HCT116 (cell line): Measurements from ENCODE around the gene PRKAR2A. TPM values are rescaled to one million over a fixed set of nuclear protein-coding genes. Genes with fewer than 3 reads are reported as not detected.

ENCODE experiments used
- ATAC-seq: fragments of 200-7000 bp; cut with Tn5 transposase; 2 replicates; pipeline ENCODE4 v1.9.1; 2020; ENCODE audit warnings: mild to moderate bottlenecking, moderate library complexity
- BruUV-seq: library from RNA; stranded (reverse); fragments of 400-500 nt; replicated peaks from 2 replicates; lab custom pipeline; 2021; lab: Mats Ljungman, UMichigan
- CTCF ChIA-PET: fragments of 300-600 bp; sonication (Branson Sonifier 250); formaldehyde crosslinking; loops from one replicate; lab custom pipeline; 2021; ENCODE audit warnings: antibody characterized with exemption; lab: Charles Lee
- POLR2A ChIA-PET: fragments of 300-600, 350-600 bp; sonication (Branson Sonifier 250); formaldehyde crosslinking; loops from one replicate; lab custom pipeline; 2021; ENCODE audit warnings: antibody characterized with exemption; lab: Charles Lee
- RAD21 ChIA-PET, 2 experiments: fragments of 300-600 bp; sonication (Branson Sonifier 250); formaldehyde crosslinking; loops; one replicate each; lab custom pipeline; 2023; ENCODE audit warnings: low total read pairs in 2 of 2; ENCODE audit not compliant: uncharacterized antibody in 2 of 2, unreplicated experiment in 2 of 2, low non-redundant PET in 1 of 2; lab: Charles Lee
- DNase-seq: peaks from one replicate; pipeline ENCODE4 v3.0.0-alpha.2; 2010; ENCODE audit warnings: low read depth, low spot score
- H2AFZ ChIP-seq: fragments of 200-600 bp; shearing (Covaris generic), sonication (generic); 2 replicates; pipeline ENCODE4 v1.6.1; 2017; ENCODE audit warnings: low read depth, mixed run types, mixed read lengths, antibody characterized with exemption, low read length; ENCODE audit not compliant: poor library complexity, severe bottlenecking
- H3K27ac ChIP-seq: 2 replicates; pipeline ENCODE4 v1.5.1; 2012; ENCODE audit warnings: low read depth, low read length
- H3K27me3 ChIP-seq: fragments of 200-600 bp; sonication (generic); 2 replicates; pipeline ENCODE4 v1.6.1; 2016; ENCODE audit warnings: mixed run types, low read length, mixed read lengths; ENCODE audit not compliant: insufficient read depth
- H3K36me3 ChIP-seq, 2 experiments: fragments of 200-500 bp in 1 of 2; fragments of 200-600 bp in 1 of 2; sonication (Bioruptor generic) in 1 of 2; sonication (generic) in 1 of 2; 2 replicates each; pipeline versions ENCODE4 v1.5.1 to v1.6.1; 2014 to 2016; ENCODE audit warnings: low read length in 2 of 2, inconsistent platforms in 1 of 2, mixed read lengths in 1 of 2, mixed run types in 1 of 2; ENCODE audit not compliant: insufficient read depth in 2 of 2, control insufficient read depth in 1 of 2
- H3K4me1 ChIP-seq, 2 experiments: fragments of 200-600 bp in 1 of 2; sonication (generic) in 1 of 2; 2 replicates each; pipeline versions ENCODE4 v1.5.1 to v1.6.1; 2012 to 2017; ENCODE audit warnings: low read length in 2 of 2, inconsistent platforms in 1 of 2, mild to moderate bottlenecking in 1 of 2, mixed read lengths in 1 of 2, mixed run types in 1 of 2, moderate library complexity in 1 of 2; ENCODE audit not compliant: insufficient read depth in 2 of 2, control insufficient read depth in 1 of 2
- H3K4me2 ChIP-seq: fragments of 200-600 bp; sonication (generic); 2 replicates; pipeline ENCODE4 v1.6.1; 2017; ENCODE audit warnings: mixed run types, low read length, mixed read lengths
- H3K4me3 ChIP-seq, 2 experiments: fragments of 200-600 bp in 1 of 2; sonication (generic) in 1 of 2; replicated peaks in 1 of 2; 2 replicates each; pipeline ENCODE4 v1.5.1; 2011 to 2016; ENCODE audit warnings: low read length in 2 of 2, control low read depth in 1 of 2, low read depth in 1 of 2, mild to moderate bottlenecking in 1 of 2, mixed read lengths in 1 of 2, mixed run types in 1 of 2
- H3K79me2 ChIP-seq: fragments of 200-600 bp; sonication (generic); 2 replicates; pipeline ENCODE4 v1.6.1; 2017; ENCODE audit warnings: mild to moderate bottlenecking, mixed run types, low read length, moderate library complexity, mixed read lengths; ENCODE audit not compliant: insufficient read depth
- H3K9ac ChIP-seq: fragments of 200-600 bp; sonication (generic); 2 replicates; pipeline ENCODE4 v1.6.1; 2016; ENCODE audit warnings: low read length, mixed read lengths
- H3K9me2 ChIP-seq: fragments of 200-600 bp; sonication (generic), shearing (Covaris generic); 2 replicates; pipeline ENCODE4 v1.6.1; 2017; ENCODE audit warnings: mixed run types, mild to moderate bottlenecking, moderate library complexity; ENCODE audit not compliant: insufficient read depth
- H3K9me3 ChIP-seq, 2 experiments: fragments of 200-500 bp in 1 of 2; fragments of 200-600 bp in 1 of 2; sonication (Bioruptor generic) in 1 of 2; sonication (generic) in 1 of 2; 2 replicates each; pipeline ENCODE4 v1.6.1; 2014 to 2017; ENCODE audit warnings: low read length in 2 of 2, mixed read lengths in 2 of 2, inconsistent platforms in 1 of 2, low read depth in 1 of 2, mild to moderate bottlenecking in 1 of 2, mixed run types in 1 of 2, moderate library complexity in 1 of 2; ENCODE audit not compliant: control insufficient read depth in 1 of 2, insufficient read depth in 1 of 2
- H4K20me1 ChIP-seq: fragments of 200-600 bp; sonication (generic), shearing (Covaris generic); 2 replicates; pipeline ENCODE4 v1.6.1; 2017; ENCODE audit warnings: mixed run types, mild to moderate bottlenecking, moderate library complexity; ENCODE audit not compliant: insufficient read depth
- CBX3 ChIP-seq: IDR thresholded peaks from 2 replicates; pipeline ENCODE4 v1.6.1; 2012; ENCODE audit warnings: low read depth
- EGR1 ChIP-seq: IDR thresholded peaks from 2 replicates; pipeline ENCODE4 v1.6.1; 2012; ENCODE audit warnings: low read depth
- ELF1 ChIP-seq: IDR thresholded peaks from 2 replicates; pipeline ENCODE4 v1.6.1; 2012; ENCODE audit warnings: low read depth, borderline replicate concordance
- EZH2 ChIP-seq: fragments of 200-600 bp; sonication (generic); IDR thresholded peaks from 2 replicates; pipeline ENCODE4 v1.6.1; 2017; ENCODE audit warnings: antibody characterized with exemption, mixed run types
- EZH2phosphoT487 ChIP-seq: fragments of 200-600 bp; IDR thresholded peaks from 2 replicates; pipeline ENCODE4 v1.6.1; 2018; ENCODE audit warnings: antibody characterized with exemption, borderline replicate concordance
- FOSL1 ChIP-seq: IDR thresholded peaks from 2 replicates; pipeline ENCODE4 v1.6.1; 2012; ENCODE audit warnings: low read depth
- JUND ChIP-seq: IDR thresholded peaks from 2 replicates; pipeline ENCODE4 v1.6.1; 2012
- POLR2A ChIP-seq: IDR thresholded peaks from 2 replicates; pipeline ENCODE4 v1.7.0; 2011; ENCODE audit warnings: borderline replicate concordance; ENCODE audit not compliant: insufficient read depth, insufficient read length; ENCODE audit errors: extremely low read depth
- POLR2AphosphoS5 ChIP-seq: IDR thresholded peaks from 2 replicates; pipeline ENCODE4 v1.6.1; 2011; ENCODE audit warnings: mild to moderate bottlenecking, low read depth, low read length, moderate library complexity
- SIN3A ChIP-seq: IDR thresholded peaks from 2 replicates; pipeline ENCODE4 v1.6.1; 2012; ENCODE audit warnings: low read depth
- SRF ChIP-seq: IDR thresholded peaks from 2 replicates; pipeline ENCODE4 v1.6.1; 2012; ENCODE audit warnings: low read depth
- YY1 ChIP-seq: IDR thresholded peaks from 2 replicates; pipeline ENCODE4 v1.6.1; 2011; ENCODE audit warnings: low read length, low read depth, moderate library complexity, mild to moderate bottlenecking; ENCODE audit not compliant: insufficient replicate concordance; ENCODE audit errors: extremely low read depth
- ZFX ChIP-seq: fragments of 450-650 bp; IDR thresholded peaks from 2 replicates; pipeline ENCODE4 v1.6.1; 2017
- ZNF274 ChIP-seq: fragments of 200-500 bp; sonication (Bioruptor generic); IDR thresholded peaks from 2 replicates; pipeline ENCODE4 v1.6.1; 2014; ENCODE audit warnings: mild to moderate bottlenecking, low read depth, low read length, inconsistent platforms
- intact Hi-C: fragments of 100-400 bp; cut with micrococcal nuclease; formaldehyde crosslinking; loops from 2 replicates; pipeline ENCODE4 v1.10.0; 2022
- total RNA-seq: library from RNA; stranded (reverse); gene quantifications from one replicate; pipeline ENCODE4 v1.2.1, GENCODE V29; 2021; ENCODE audit not compliant: unreplicated experiment
- TF ChIP-seq, protein P1 (sequence below): IDR thresholded peaks from 2 replicates; pipeline ENCODE4 v1.6.1; 2012
- TF ChIP-seq, protein P2 (sequence below), 3 experiments: fragments of 200-600 bp in 1 of 3; sonication (generic) in 1 of 3; IDR thresholded peaks in 2 of 3; conservative IDR thresholded peaks in 1 of 3; 2 replicates each; pipeline ENCODE4 v1.5.1; 2012 to 2017; ENCODE audit warnings: low read depth in 2 of 3, low read length in 2 of 3, antibody characterized with exemption in 1 of 3, borderline replicate concordance in 1 of 3, control low read depth in 1 of 3, mild to moderate bottlenecking in 1 of 3, mixed read lengths in 1 of 3, mixed run types in 1 of 3, moderate library complexity in 1 of 3; ENCODE audit not compliant: insufficient read depth in 1 of 3
- TF ChIP-seq, protein P3 (sequence below): IDR thresholded peaks from 2 replicates; pipeline ENCODE4 v1.6.1; 2012
- TF ChIP-seq, protein P4 (sequence below): IDR thresholded peaks from 2 replicates; pipeline ENCODE4 v1.6.1; 2012; ENCODE audit warnings: low read depth
- TF ChIP-seq, protein P5 (sequence below): IDR thresholded peaks from 2 replicates; pipeline ENCODE4 v1.6.1; 2011; ENCODE audit warnings: mild to moderate bottlenecking, low read length, moderate library complexity; ENCODE audit not compliant: insufficient replicate concordance; ENCODE audit errors: extremely low read depth

Gene PRKAR2A
- total RNA-seq, 1 experiment from 2014 or later, result 63.3 TPM

DNA sequence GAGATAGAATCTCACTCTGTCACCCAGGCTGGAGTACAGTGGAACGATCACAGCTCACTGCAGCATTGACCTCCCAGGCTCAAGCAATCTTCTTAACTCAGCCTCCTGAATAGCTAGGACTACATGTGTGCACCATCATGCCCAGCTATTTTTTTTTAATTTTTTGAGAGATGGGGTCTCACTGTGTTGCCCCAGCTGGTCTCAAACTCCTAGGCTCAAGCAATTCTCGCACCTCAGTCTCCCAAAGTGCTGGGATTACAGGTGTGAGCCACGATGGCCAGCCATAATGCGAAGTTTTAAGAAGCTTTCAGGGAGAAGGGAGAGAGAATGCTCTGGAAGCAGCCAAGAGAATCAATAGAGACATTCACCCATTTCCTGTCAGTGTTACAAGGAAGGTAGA, 42.7 kb downstream of the PRKAR2A start:
- Histone ChIP-seq H3K9me2 (no peaks in the 10 kb centered on the region), H3K4me3 (no peak overlapping the region), H3K36me3 (no peaks in the 10 kb centered on the region), H2AFZ (no peak overlapping the region), H3K9me3 (no peaks in the 10 kb centered on the region), H3K9ac (no peak overlapping the region), H3K4me2 (no peak overlapping the region), H4K20me1 (no peaks in the 10 kb centered on the region; the same call in 1 of the 2 replicates), H3K4me1 (0 out of 4 replicates have a peak, but pooled peaks cover 0 to 2% of the 10 kb centered on the region in 2 experiments), H3K27me3 (no peaks in the 10 kb centered on the region), H3K79me2 (0 out of 2 replicates have a peak, but pooled peaks cover 6% of the 10 kb centered on the region), H3K27ac (no peak overlapping the region)
- RAD21 ChIA-PET, result no interaction called here
- POLR2A ChIA-PET, result no interaction called here
- no peak for ATAC-seq
- TF ChIP-seq POLR2A, result no peak
- no peak for TF ChIP-seq FOSL1
- no peak for TF ChIP-seq SRF
- TF ChIP-seq CBX3, result no peak
- TF ChIP-seq, protein P1, sequence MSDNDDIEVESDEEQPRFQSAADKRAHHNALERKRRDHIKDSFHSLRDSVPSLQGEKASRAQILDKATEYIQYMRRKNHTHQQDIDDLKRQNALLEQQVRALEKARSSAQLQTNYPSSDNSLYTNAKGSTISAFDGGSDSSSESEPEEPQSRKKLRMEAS, result no peak
- TF ChIP-seq POLR2AphosphoS5, result no peak
- TF ChIP-seq, protein P2, sequence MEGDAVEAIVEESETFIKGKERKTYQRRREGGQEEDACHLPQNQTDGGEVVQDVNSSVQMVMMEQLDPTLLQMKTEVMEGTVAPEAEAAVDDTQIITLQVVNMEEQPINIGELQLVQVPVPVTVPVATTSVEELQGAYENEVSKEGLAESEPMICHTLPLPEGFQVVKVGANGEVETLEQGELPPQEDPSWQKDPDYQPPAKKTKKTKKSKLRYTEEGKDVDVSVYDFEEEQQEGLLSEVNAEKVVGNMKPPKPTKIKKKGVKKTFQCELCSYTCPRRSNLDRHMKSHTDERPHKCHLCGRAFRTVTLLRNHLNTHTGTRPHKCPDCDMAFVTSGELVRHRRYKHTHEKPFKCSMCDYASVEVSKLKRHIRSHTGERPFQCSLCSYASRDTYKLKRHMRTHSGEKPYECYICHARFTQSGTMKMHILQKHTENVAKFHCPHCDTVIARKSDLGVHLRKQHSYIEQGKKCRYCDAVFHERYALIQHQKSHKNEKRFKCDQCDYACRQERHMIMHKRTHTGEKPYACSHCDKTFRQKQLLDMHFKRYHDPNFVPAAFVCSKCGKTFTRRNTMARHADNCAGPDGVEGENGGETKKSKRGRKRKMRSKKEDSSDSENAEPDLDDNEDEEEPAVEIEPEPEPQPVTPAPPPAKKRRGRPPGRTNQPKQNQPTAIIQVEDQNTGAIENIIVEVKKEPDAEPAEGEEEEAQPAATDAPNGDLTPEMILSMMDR (IDR thresholded peaks at IDR 0.05 in 2 of 3, conservative IDR thresholded peaks at IDR 0.05 in 1 of 3; ENCODE audit: borderline replicate concordance in 1 of 3, insufficient read depth in 1 of 3, low read depth in 2 of 3, low read length in 2 of 3), result no peak
- no peak for TF ChIP-seq EZH2phosphoT487
- TF ChIP-seq EZH2, result no peak
- TF ChIP-seq EGR1, result no peak
- TF ChIP-seq ELF1, result no peak
- no peak for TF ChIP-seq JUND
- TF ChIP-seq, protein P3, sequence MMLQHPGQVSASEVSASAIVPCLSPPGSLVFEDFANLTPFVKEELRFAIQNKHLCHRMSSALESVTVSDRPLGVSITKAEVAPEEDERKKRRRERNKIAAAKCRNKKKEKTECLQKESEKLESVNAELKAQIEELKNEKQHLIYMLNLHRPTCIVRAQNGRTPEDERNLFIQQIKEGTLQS, result no peak
- TF ChIP-seq, protein P4, sequence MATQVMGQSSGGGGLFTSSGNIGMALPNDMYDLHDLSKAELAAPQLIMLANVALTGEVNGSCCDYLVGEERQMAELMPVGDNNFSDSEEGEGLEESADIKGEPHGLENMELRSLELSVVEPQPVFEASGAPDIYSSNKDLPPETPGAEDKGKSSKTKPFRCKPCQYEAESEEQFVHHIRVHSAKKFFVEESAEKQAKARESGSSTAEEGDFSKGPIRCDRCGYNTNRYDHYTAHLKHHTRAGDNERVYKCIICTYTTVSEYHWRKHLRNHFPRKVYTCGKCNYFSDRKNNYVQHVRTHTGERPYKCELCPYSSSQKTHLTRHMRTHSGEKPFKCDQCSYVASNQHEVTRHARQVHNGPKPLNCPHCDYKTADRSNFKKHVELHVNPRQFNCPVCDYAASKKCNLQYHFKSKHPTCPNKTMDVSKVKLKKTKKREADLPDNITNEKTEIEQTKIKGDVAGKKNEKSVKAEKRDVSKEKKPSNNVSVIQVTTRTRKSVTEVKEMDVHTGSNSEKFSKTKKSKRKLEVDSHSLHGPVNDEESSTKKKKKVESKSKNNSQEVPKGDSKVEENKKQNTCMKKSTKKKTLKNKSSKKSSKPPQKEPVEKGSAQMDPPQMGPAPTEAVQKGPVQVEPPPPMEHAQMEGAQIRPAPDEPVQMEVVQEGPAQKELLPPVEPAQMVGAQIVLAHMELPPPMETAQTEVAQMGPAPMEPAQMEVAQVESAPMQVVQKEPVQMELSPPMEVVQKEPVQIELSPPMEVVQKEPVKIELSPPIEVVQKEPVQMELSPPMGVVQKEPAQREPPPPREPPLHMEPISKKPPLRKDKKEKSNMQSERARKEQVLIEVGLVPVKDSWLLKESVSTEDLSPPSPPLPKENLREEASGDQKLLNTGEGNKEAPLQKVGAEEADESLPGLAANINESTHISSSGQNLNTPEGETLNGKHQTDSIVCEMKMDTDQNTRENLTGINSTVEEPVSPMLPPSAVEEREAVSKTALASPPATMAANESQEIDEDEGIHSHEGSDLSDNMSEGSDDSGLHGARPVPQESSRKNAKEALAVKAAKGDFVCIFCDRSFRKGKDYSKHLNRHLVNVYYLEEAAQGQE, result no peak
- TF ChIP-seq YY1, result no peak
- no peak for TF ChIP-seq ZFX
- no peak for TF ChIP-seq SIN3A
- no peak for TF ChIP-seq ZNF274
- TF ChIP-seq, protein P5, sequence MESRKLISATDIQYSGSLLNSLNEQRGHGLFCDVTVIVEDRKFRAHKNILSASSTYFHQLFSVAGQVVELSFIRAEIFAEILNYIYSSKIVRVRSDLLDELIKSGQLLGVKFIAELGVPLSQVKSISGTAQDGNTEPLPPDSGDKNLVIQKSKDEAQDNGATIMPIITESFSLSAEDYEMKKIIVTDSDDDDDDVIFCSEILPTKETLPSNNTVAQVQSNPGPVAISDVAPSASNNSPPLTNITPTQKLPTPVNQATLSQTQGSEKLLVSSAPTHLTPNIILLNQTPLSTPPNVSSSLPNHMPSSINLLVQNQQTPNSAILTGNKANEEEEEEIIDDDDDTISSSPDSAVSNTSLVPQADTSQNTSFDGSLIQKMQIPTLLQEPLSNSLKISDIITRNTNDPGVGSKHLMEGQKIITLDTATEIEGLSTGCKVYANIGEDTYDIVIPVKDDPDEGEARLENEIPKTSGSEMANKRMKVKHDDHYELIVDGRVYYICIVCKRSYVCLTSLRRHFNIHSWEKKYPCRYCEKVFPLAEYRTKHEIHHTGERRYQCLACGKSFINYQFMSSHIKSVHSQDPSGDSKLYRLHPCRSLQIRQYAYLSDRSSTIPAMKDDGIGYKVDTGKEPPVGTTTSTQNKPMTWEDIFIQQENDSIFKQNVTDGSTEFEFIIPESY, result no peak
- no TSS peak for BruUV-seq
- intact Hi-C loops, result no loop called here
- CTCF ChIA-PET, result no interaction called here
- DNase-seq, result no peak
